ENCODE results near the gene TTLL13. TPM values are rescaled to one million over a fixed set of nuclear protein-coding genes. Genes with fewer than 3 reads are reported as not detected.
"Not testable (repeated sequence)": the region's sequence is repeated elsewhere in the genome, so short reads cannot be mapped to it uniquely, and the experiment has no call there.

Gene TTLL13
- total RNA-seq, 1 donor from 2014 or later: under 0.01 TPM

DNA sequence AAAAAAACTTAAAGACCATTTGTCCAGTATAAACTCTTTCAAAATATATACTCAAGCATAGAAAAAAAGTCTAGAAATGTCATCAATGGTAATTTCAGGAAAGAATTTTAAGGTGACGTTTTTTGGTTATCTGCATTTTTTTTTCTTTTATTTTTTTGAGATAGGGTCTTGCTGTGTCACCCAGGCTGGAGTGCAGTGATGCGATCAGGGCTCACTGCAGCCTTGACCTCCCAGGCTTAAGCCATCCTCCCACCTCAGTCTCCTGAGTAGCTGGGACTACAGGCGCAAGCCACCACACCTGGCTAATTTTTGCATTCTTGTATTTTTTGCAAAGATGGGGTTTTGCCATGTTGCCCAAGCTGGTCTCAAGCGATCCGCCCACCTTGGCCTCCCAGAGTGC, 31.4 kb downstream of the TTLL13 start:
- not testable (repeated sequence) for DNase-seq (ENCODE audit: low read depth in 2 of 2)

DNA sequence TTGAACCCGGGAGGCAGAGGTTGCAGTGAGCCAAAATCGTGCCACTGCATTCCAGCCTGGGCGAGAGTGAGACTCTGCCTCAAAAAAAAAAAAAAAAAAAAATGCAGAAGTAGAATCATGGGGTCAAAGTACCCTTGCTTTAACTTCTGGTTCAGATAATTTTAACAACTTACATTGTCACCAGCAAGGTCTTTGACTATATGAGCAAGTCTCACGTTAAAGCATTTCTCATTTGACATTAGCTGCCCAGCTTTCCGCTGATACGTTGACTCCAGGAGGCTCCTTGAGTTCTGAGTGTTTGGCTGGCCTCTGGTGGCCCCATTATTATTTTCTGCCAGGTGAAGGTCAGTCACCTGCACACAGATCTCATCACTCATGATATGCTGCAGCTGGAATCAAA, 32.3 kb downstream of the TTLL13 start:
- DNase-seq (ENCODE audit: low read depth in 2 of 2): not testable (repeated sequence)

DNA sequence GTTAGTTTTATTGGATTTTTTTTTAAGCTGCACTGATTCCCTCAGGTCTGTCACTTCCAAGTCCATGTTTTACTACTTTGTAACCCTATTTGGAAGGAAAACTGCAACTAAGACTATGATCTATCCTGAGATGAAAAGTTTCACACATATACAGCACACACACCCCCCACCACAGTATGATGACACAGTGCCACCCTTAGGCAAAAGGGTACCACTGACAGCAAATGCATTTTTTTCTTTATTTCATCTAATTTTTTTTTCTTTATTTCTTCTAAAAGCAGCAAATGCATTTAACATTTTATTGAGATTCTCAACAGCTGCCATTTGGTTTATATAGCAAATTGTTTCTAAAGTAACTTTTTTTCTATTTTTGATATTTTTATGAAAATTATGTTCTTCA, 37.3 kb downstream of the TTLL13 start:
- DNase-seq (ENCODE audit: low read depth in 2 of 2): peak; percentile 65 to 79

DNA sequence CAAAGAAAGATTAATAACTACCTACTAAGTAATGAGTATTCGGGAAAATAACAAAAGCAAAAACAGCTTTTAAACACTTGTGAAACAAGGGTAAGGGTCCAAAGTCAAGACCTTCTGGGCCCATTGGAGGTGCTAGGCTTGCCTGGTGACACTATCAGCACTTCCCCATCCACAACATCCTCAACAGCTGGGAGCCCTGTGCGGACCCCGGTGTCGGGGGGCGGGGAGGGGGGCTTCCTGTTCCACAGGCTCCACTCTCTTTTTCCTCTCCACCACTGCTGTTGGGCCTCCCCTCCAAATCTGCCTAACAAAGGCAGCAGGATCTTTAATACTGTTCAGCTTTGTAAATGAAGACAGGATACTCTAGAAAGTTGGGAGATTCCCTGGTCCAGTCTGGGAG, 37.7 kb downstream of the TTLL13 start:
- no peak for DNase-seq (ENCODE audit: low read depth in 2 of 2)

DNA sequence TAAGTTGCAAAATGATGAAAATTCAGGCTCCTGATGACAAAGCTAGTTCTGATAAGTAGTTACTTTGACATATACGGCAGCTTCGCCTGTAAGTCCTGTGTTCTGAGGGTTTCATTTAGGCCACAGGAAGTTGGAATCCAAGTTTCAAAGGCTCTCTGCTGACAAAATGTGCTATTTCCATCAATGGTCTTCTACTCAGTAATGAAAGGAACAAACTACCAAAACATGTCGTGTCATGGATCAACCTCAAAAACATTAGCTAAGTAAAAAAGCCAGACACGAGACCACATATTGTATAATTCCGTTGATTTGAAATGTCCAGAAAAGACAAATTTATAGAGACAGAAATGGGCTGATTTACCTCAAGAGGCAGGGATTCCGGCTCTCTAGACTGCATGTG, 38.6 kb downstream of the TTLL13 start:
- no peak for DNase-seq (ENCODE audit: low read depth in 2 of 2)

DNA sequence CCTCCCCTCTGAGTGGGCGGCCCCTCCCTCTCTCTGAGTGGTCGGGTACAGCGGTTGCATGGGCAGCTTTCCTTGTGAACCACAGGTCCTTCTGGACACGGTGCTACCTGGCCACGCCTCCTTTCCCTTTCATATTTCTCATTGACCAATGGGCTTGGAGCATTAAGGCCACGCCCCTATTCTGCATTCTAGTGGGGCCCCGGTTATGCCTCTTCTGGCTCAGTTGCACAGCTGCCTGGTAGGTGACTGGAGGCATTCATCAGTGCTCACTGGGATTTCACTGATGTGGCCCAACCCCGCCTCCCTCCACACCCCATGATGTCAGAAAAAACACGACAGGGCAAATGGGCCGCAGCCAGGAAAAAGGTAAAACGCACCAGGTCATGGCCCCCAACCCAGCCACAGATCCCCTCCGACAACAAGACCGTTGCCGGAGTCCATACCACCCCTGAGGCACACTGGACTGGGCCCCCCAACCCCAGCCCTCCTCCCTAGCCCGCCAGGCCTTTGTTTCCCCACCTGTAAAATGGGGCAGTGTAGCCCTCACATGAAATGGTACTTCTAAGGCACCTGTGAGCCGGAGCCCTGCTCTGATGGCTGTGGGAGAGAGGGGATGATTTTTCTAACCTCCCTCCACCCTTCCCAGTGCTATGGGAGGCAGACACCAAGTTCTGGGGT, 42.5 kb downstream of the TTLL13 start:
- DNase-seq (ENCODE audit: low read depth in 2 of 2): peak in 1 of 2 donors; percentile 24

DNA sequence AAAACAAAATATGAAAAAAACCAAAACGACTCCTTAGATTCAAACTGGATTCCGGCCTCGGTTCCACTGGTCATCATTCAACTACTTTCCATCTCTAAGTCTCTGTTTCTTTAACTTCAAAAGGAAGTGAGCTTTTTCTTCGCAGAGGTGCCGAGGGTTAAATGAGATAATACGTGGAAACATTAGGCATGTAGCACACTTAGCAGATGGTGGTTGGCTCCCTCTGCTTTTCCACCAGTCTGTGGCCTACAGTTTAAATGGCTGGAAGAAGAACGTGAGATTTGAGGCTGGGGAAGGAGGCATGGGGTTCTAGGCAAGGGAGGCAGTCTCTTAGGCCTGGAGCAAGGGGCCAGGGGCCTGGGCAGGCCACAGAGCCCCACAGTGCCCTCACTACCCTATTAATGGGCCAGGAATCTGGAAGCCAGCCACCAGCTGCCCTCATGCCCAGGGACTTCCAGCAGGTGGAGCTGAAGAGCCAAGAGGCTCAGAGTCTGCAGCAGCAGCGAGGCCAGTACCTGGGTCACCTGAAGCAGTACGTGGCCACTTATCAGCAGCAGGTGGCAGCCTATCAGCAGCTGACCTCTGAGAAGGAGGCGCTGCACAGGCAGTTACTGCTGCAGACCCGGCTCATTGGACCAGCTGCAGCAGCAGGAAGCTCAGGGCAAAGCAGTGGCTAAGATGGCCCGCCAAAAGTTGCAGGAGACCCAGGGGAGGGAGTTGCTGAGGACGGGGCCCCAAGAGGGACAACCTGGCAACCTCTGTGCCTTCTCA, 43.9 kb downstream of the TTLL13 start:
- DNase-seq (ENCODE audit: low read depth in 2 of 2): peak; percentile 55 to 62

DNA sequence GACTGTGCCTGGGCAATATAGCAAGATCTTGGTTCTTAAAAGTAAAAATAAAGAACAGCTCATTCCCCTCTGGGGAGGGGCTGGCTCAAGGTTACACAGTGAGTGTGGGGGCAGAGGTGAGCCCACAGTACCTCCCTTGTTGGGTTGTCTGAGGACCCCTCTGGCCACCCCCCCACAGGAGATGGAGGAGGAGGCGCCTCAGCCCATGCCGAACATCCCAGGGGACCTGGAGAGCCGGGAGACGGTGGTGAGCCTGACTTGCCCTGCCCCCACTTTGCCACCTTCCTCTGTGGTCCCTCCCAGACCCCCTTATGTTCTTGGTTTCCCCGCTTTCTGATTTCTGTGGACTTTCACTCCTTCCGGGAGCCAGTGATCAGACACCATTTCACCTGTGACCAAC, 44.8 kb downstream of the TTLL13 start:
- no peak for DNase-seq (ENCODE audit: low read depth in 2 of 2)

DNA sequence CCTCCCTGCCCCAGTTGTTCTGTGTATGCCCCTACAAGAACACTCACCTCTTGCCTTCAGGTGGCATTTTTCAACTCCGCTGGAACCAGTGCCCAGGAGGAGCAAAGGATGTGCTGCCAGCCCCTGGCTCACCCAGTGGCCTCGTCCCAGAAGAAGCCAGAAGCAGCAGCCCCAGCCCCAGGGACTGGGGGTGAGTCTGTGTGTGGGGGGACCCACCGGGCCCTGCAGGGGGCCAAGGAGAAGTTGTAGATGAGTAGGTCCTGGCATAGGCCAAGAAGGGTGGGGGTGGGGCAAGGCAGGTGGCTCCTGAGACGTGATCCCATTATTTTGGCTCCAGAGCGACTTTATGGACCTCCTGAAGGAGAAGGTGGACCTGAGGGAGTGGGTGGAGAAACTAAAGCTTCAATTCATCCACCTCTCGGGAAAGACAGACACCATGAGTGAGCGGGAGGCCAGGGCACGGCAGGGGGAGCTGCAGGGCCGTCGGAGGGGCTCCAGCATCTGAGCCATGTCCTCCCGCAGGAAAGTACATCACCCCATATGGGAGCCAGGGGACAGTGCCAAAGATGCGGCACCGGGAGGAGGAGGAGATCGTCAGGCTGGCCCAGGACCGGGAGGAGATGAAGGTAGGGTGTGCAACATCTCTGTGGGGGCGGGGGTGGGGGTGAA, 45.4 kb downstream of the TTLL13 start:
- no peak for DNase-seq (ENCODE audit: low read depth in 2 of 2)

DNA sequence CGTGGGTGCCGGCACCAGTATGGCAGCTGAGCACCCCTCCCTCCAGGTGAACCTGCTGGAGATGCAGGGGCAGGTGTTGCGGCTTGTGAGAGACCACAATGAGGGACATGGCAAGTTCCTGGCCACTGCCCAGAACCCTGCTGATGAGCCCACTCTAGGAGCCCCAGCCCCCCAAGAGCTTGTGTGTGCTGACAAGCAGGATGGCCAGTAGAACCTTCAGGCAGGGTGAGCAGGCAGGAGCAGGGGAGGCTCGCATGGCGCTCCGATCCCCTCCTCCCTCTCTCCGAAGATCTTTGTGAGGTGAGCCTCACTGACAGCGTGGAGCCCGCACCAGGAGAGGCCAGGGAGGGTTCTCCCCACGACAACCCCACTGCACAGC, 45.9 kb downstream of the TTLL13 start:
- no peak for DNase-seq (ENCODE audit: low read depth in 2 of 2)

DNA sequence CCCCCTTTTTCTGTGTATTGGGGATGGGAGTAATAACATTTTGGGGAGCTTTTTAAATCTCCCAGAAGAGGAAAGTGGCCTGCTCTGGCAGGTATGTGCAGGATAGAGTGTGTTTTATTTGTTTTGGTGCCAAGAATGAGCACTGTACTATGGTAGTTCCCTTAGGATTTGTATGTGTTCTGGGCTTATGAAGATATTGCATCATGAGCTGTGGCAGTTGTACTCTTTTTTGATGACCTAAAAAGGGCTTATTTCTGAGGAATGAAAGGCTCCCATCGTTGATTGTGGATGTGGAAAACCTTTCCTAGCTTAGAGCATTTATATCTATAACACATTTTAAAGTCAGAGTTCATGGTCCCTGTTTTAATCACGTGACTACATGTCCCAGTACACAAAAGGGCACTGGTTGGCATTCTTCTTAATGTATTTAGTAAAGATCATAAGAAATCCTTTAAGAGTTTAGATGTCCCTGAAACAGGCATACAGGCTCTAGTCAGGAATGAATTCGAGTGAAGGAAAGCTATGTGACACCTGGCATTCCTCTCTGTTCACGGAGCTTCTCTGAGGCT, 47.0 kb downstream of the TTLL13 start:
- not testable (repeated sequence) for DNase-seq (ENCODE audit: low read depth in 2 of 2)

DNA sequence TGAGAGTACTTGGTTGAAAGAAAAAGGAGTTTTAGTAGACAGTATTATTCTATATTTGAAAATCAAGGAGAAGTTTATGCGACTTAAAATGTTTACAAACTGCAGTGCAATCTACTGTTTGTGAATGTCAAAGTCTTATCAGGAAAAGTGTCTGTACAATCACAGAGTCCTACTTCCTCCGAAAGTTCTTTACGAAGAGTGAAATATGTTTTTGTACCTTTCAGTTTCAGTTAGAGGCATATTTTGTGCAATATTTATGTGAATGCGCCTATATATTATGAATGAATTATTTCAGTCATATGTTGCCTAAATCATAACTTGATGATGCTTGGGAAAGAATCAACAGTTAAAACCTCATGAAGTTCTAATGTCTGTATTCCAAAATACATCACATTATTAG, 47.7 kb downstream of the TTLL13 start:
- DNase-seq (ENCODE audit: low read depth in 2 of 2): no peak

DNA sequence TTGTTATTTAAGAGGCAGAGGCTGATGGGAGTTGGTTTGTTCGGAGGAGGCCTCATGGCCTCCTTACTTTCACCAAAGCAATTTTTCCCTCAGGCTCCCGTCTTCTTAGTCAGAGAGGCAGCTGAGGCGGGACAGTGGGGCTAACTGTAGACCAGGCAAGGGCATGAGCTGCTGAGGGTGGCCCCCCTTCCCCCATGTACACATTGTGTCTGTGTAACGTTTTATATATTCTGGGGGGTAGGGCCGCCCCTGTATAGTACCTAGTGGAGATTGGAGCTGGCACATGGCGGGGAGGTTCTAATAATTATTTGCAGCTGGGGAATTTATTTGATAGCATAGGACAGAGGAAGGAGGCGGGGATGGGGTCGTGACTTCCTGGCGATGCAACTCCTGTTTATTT, 51.2 kb downstream of the TTLL13 start:
- no peak for DNase-seq (ENCODE audit: low read depth in 2 of 2)

DNA sequence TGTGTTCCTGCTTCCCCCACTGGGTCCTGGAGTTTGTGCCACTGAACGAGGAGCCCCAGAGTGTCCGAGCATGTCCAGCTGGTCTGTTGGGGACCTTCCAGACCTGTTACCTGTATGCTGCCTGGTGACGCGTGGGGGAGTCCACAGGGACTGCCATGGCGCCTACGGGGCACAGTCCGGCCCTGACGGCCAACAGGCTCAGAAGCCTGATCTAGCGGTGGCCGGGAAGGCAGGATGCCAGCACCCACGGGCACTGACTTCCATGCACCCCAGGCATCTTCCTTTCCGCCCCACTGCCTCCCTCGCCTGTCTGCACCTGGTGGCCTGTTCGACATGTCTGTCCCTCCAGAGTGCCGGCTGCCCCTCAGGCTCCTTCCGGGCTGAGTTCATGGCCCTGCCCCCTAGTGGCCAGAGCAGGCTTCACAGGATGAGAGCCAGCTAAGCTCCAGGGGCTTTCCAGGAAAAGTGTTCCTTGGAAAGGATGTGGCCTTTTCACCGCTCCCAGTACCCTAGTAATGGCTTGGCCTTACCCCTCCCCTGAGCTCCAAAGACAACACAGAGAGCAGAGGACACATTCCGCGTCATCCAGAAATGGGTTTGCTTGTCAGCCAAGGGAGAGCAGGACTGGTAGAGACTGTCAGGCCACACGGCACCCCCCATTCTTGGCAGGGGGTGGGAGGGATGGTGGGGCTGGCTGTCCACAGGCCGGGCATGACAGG, 51.8 kb downstream of the TTLL13 start:
- peak; percentile 55 to 59 for DNase-seq (ENCODE audit: low read depth in 2 of 2)

DNA sequence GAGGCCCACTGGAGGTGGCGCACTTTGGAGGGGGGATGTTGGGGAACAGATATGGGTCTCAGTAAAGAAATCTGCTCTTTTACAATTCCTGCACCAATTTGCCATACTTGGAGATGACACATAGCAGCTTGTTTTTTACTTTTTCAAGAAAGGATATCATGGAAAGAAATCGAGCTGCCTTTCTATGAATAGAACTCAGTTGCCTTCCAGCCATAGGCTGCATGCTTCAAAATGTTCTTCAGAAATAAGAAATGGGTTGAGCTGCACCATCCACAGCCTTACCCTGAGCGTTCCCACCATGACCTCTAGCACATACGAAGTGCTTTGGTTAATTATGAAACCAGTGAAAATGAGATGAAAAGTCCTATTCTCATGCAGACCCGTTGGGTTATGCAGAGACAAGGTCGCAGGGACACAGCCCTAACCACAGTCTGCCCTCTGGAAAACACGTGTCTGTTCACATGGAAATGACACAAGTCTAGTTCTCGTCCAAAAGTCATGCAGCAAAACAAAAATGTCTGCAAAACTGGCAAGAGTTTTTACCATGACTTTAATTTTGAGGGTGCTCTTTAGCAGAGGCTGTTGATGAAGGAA, 52.4 kb downstream of the TTLL13 start:
- no peak for DNase-seq (ENCODE audit: low read depth in 2 of 2)

DNA sequence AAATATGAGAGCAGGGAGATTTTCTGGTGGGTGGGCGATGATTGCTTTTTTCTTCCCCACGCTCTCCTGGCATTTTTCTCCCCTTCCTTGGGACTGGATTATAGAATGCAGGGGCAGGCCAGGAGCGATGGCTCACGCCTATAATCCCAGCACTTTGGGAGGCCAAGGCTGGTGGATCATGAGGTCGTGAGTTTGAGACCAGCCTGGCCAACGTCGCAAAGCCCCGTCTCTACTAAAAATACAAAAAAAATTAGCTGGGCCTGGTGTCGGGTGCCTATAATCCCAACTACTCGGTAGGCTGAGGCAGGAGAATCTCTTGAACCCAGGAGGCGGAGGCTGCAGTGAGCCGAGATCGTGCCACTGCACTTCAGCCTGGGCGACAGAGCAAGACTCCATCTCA, 56.0 kb downstream of the TTLL13 start:
- DNase-seq (ENCODE audit: low read depth in 2 of 2): not testable (repeated sequence)

DNA sequence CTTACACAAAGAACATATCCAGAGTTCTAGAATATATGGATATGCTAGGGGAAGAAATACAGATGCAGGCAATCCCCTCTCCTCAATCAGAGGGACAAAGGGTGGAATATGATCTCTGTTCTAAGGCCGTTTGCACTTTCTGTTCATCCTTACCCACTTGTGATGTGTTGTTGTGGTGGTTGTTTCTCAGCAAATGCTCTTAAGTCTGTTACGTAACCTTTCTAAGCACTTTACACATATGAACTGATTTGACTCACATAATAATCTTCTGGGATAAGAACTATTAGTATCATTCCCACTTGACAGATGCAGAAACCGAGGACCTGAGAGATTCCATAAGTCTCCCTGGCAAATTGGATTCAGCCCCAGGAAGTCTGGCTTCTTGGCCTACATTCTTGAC, 56.6 kb downstream of the TTLL13 start:
- DNase-seq (ENCODE audit: low read depth in 2 of 2): no peak

DNA sequence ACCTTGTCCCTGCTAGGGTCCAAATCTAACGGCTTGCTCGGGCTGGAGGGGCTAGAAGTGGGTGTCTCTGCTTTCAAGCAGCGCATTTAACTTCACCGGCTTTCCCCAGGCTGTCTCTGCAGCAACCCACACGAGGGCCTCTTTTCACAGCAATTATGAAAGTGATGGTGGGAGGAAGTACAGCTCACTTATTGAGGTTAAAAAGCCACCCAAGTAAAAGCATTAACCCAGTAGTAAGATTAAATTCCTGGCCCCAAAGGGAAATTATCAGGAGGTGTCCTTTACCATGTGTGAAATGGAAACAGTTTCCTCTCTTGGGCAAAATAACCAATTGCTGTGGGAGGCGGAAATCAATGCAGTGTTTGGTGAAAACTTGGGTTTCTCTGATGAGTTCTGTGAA, 57.2 kb downstream of the TTLL13 start:
- peak in 1 of 2 donors; percentile 9 for DNase-seq (ENCODE audit: low read depth in 2 of 2)

DNA sequence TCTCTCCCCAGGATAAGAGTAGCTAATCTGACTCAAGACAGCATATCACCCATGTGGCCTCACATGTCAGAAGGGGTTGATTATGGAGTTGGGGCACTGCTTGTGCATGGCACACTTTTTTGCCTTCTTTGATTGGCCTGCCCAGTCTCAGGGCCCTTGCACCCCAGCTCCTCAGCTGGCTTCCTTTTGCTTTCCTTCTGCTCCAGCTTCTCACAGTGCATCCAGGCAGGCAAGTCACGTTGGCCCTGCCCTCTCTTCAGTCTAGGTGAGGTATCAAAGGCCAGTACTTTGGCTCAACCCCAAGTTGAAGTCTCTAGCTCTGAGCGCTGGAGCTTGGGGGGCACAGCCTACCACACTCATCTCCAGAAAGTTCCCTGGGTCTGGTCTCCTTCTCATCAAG, 58.3 kb downstream of the TTLL13 start:
- DNase-seq (ENCODE audit: low read depth in 2 of 2): no peak

DNA sequence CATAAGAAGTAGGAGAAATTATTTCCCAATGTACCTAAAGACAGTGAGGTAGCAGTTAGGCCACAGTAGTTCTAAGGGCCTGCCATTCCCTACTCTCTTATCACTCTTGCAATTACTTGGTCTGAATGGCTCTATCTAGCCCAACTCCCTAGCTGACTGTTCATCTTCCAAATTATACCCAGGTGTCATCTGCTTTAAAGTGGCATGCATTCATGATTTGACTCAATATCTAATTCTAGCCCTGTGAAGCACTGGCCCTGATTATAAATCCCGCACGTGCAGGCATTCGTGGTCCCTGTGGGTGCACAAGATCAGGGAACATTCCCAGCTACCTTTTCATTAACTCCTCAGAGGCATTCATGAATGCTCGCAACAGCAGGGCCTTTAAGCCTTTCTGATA, 59.7 kb downstream of the TTLL13 start:
- no peak for DNase-seq (ENCODE audit: low read depth in 2 of 2)
